ENCODE measurements around the gene FGF12.

- no peak for TF ChIP-seq POLR2A (IDR thresholded peaks at IDR 0.05)
- no peak for TF ChIP-seq CTCF (IDR thresholded peaks at IDR 0.05)
Observed at GRCh38 chr3:192273001-192273696, 454.2 kb downstream of the FGF12 start.

Data from tibial nerve (tissue), 3 donors.